Heart left ventricle (tissue), 16 donors: Measurements from ENCODE around the gene MOB1A. TPM values are rescaled to one million over a fixed set of nuclear protein-coding genes. Genes with fewer than 3 reads are reported as not detected.
A peak's percentile ranks its signal among the peaks of the same experiment; 100 is the strongest.

Experiments used
- ATAC-seq, 4 donors: fragments of 200-7000 bp; cut with Tn5 transposase; one replicate each; pipeline ENCODE4 v1.9.1; 2020 to 2022; ENCODE audit warnings: moderate library complexity in 4 of 4, mild to moderate bottlenecking in 3 of 4, moderate number of reproducible peaks in 1 of 4
- DNase-seq, 5 donors: peaks; one replicate each; pipeline ENCODE4 v3.0.0-alpha.2; 2020
- H3K27ac ChIP-seq, 12 donors: fragments of 200-600 bp; sonication (generic) in 4 of 12; one replicate each; pipeline versions ENCODE4 v1.5.0 to v1.8.0; 2016 to 2022; ENCODE audit warnings: mild to moderate bottlenecking in 2 of 12
- H3K27me3 ChIP-seq, 9 donors: fragments of 200-600 bp; sonication (generic) in 2 of 9; one replicate each; pipeline versions ENCODE4 v1.5.1 to v1.8.0; 2016 to 2022; ENCODE audit warnings: mild to moderate bottlenecking in 3 of 9
- H3K36me3 ChIP-seq, 9 donors: fragments of 200-600 bp; sonication (generic) in 2 of 9; one replicate each; pipeline versions ENCODE4 v1.5.0 to v1.8.0; 2018 to 2022; ENCODE audit warnings: mild to moderate bottlenecking in 2 of 9
- H3K4me1 ChIP-seq, 12 donors: fragments of 200-600 bp; sonication (generic) in 4 of 12; one replicate each; pipeline versions ENCODE4 v1.5.0 to v1.8.0; 2016 to 2022; ENCODE audit warnings: mild to moderate bottlenecking in 3 of 12
- H3K4me3 ChIP-seq, 12 donors: fragments of 200-600 bp; sonication (generic) in 4 of 12; one replicate each; pipeline versions ENCODE4 v1.5.0 to v1.8.0; 2017 to 2022; ENCODE audit warnings: mild to moderate bottlenecking in 9 of 12, moderate library complexity in 4 of 12
- H3K9me3 ChIP-seq, 12 donors: fragments of 200-600 bp; sonication (generic) in 4 of 12; one replicate each; pipeline versions ENCODE4 v1.5.0 to v1.8.0; 2016 to 2022; ENCODE audit warnings: mild to moderate bottlenecking in 1 of 12
- POLR2A ChIP-seq, 2 donors: fragments of 450-650 bp; IDR thresholded peaks; one replicate each; pipeline ENCODE4 v1.6.1; 2017; ENCODE audit warnings: antibody characterized with exemption in 2 of 2, mild to moderate bottlenecking in 2 of 2, moderate library complexity in 2 of 2
- WGBS, 4 donors: extraction: QIAGEN DNeasy Blood & Tissue Kit in 2 of 4; methylation state at CpG; one replicate each; pipeline versions ENCODE4 v1.1.5 to v1.1.7; 2013 to 2018; 5-methylcytosine and 5-hydroxymethylcytosine counted together
- intact Hi-C, 10 donors: fragments of 100-400 bp; cut with DNase I; formaldehyde crosslinking; loops; one replicate each; pipeline versions ENCODE4 v1.11.1 to v1.14.2; 2022
- polyA plus RNA-seq, 2 donors: library from polyadenylated mRNA; stranded (reverse); fragments of 200-250 nt; gene quantifications; one replicate each; pipeline ENCODE4 v1.2.3, GENCODE V29; 2013
- total RNA-seq, 9 donors: library from RNA; depleted of rRNA in 2 of 9; stranded (reverse); fragments of >200 nt in 2 of 9; fragmentation: NEBNext Ultra II Directional in 3 of 9; extraction: Animal tissue kit (Norgen Biotek cat#: 25700) in 3 of 9; gene quantifications; one replicate each; pipeline versions ENCODE4 v1.1.0 to v1.2.4, GENCODE V29; 2016 to 2023
- TF ChIP-seq, protein P1 (sequence below), 12 donors: fragments of 200-600 bp; sonication (generic) in 4 of 12; IDR thresholded peaks; one replicate each; pipeline versions ENCODE4 v1.5.0 to v1.8.0; 2018 to 2022; ENCODE audit warnings: antibody characterized with exemption in 12 of 12, mild to moderate bottlenecking in 5 of 12
- donor health status: ischemic (EF 13 %, LVEDD 7.1; RV severe dilation, severe dysfunction).
- donor health status: healthy with polysubstance abuse.
- donor health status: DM: no; HTN: yes; CAD: no.
- donor health status: DM: no; HTN: no; CAD: no.
- donor health status: ischemic (EF 25% LVEDD 6.9; RV normal size, moderate dysfunction).
- donor health status: ischemic (EF 25% LVEDD 5.7; RV mildly dilated, moderate dysfunction).
- donor health status: healthy.
- donor health status: DM: yes; HTN: yes; CAD: no.
- donor health status: ischemic (EF 35%, LVEDD 5.7; RV mildly dilated, moderate dysfunction).
- donor health status: nonischemic (EF 11% LVEDD 7.7; RV severe dilation, severe dysfunction).
- donor health status: DM: yes; HTN: yes; CAD: no.
- donor health status: PGD.
- donor health status: ischemic (EF 29% LVEDD 5.4; RV normal size, mild dysfunction).
- donor health status: nonischemic (EF 23%, LVEDD 6.1; RV moderate dilation, normal function).

MOB1A gene
- total and polyA plus RNA-seq, 11 donors: 15.0 to 104 (median 53.5) TPM

- intact Hi-C loops: no loop called here
- Histone ChIP-seq H3K9me3 (no peaks in the 10 kb centered on the region), H3K36me3 (peaks cover 0 to 99% (median 80%) of the 10 kb centered on the region in 9 donors), H3K4me3 (no peak overlapping the region), H3K27me3 (no peaks in the 10 kb centered on the region), H3K4me1 (peaks cover 0 to 2% (median 0%) of the 10 kb centered on the region in 12 donors), H3K27ac (no peak overlapping the region)
- no peak for ATAC-seq
- TF ChIP-seq, protein P1, sequence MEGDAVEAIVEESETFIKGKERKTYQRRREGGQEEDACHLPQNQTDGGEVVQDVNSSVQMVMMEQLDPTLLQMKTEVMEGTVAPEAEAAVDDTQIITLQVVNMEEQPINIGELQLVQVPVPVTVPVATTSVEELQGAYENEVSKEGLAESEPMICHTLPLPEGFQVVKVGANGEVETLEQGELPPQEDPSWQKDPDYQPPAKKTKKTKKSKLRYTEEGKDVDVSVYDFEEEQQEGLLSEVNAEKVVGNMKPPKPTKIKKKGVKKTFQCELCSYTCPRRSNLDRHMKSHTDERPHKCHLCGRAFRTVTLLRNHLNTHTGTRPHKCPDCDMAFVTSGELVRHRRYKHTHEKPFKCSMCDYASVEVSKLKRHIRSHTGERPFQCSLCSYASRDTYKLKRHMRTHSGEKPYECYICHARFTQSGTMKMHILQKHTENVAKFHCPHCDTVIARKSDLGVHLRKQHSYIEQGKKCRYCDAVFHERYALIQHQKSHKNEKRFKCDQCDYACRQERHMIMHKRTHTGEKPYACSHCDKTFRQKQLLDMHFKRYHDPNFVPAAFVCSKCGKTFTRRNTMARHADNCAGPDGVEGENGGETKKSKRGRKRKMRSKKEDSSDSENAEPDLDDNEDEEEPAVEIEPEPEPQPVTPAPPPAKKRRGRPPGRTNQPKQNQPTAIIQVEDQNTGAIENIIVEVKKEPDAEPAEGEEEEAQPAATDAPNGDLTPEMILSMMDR (IDR thresholded peaks at IDR 0.05): no peak
- no peak for TF ChIP-seq POLR2A (IDR thresholded peaks at IDR 0.05)
- WGBS, 4 donors: 84 to 93% (median 91%) methylated on average over 3 of the region's 3 CpGs
- no peak for DNase-seq
These were observed 34.2 kb upstream of the MOB1A start for GRCh38 chr2:74212702-74213410.

DNA sequence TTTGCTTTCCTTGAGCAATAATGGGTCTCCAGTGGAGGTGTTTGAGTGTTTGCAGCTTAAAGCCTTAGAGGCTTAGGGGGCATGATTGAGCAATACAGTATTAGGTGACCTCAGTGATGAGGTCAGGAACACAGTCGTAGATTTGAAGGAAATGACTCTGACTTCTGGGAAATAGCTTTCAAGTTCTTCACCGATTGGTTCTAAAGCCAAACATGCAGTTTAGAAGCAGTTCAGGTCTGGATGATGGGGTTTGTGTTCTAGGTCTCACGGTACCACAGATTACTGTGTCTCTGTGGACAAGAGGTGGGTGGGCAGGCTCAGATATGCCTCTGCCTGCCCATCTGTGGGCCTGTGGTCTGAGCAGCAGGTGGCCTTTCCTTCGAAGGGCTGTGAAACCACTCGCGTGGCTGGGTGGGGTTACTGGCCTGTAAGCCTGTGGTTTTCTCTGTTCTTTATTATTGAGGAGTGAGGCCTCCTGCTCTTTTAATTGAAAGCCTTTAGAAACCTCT, 27.6 kb upstream of the MOB1A start:
- Histone ChIP-seq H3K4me3 (peak overlapping the region in 1 of 12 donors; percentile 21), H3K4me1 (peaks cover 0 to 68% (median 22%) of the 10 kb centered on the region in 12 donors), H3K27me3 (no peaks in the 10 kb centered on the region), H3K9me3 (no peaks in the 10 kb centered on the region), H3K36me3 (peaks cover 0 to 55% (median 29%) of the 10 kb centered on the region in 9 donors), H3K27ac (peak overlapping the region in 6 of 12 donors; percentile 21 to 91 (median 39))
- intact Hi-C loops: no loop called here
- 59 to 76% (median 65%) methylated on average over 6 of the region's 6 CpGs for WGBS, 4 donors
- ATAC-seq (peak in 3 of 4 donors; percentile 55 to 59 (median 57)), DNase-seq (no peak)
- TF ChIP-seq, protein P1 (IDR thresholded peaks at IDR 0.05): no peak
- no peak for TF ChIP-seq POLR2A (IDR thresholded peaks at IDR 0.05)

GRCh38 chr2:74205596-74205995, 26.9 kb upstream of the MOB1A start:
- DNase-seq (no peak), ATAC-seq (no peak)
- peak overlapping the region in 1 of 12 donors; percentile 21 for H3K4me3 ChIP-seq
- intact Hi-C loops: no loop called here
- peak overlapping the region in 3 of 12 donors; percentile 41 to 91 (median 41) for H3K27ac ChIP-seq
- WGBS, 4 donors: 67 to 80% (median 70%) methylated on average over 6 of the region's 6 CpGs
- H3K9me3 ChIP-seq: no peaks in the 10 kb centered on the region
- H3K27me3 ChIP-seq: no peaks in the 10 kb centered on the region
- no peak for TF ChIP-seq POLR2A (IDR thresholded peaks at IDR 0.05)
- TF ChIP-seq, protein P1 (IDR thresholded peaks at IDR 0.05): no peak
- H3K36me3 ChIP-seq: peaks cover 0 to 48% (median 22%) of the 10 kb centered on the region in 9 donors
- peaks cover 0 to 75% (median 25%) of the 10 kb centered on the region in 12 donors for H3K4me1 ChIP-seq

GRCh38 chr2:74205113-74205512, 26.4 kb upstream of the MOB1A start:
- DNase-seq (no peak), ATAC-seq (no peak)
- Histone ChIP-seq H3K9me3 (no peaks in the 10 kb centered on the region), H3K27me3 (no peaks in the 10 kb centered on the region), H3K4me1 (peaks cover 0 to 79% (median 27%) of the 10 kb centered on the region in 12 donors), H3K4me3 (no peak overlapping the region), H3K36me3 (peaks cover 0 to 44% (median 20%) of the 10 kb centered on the region in 9 donors), H3K27ac (peak overlapping the region in 2 of 12 donors; percentile 41 to 91)
- intact Hi-C loops: no loop called here
- WGBS, 4 donors: 78 to 84% (median 80%) methylated on average over 5 of the region's 5 CpGs
- TF ChIP-seq, protein P1 (IDR thresholded peaks at IDR 0.05): no peak
- TF ChIP-seq POLR2A (IDR thresholded peaks at IDR 0.05): no peak
